GM23338 (cell line): ENCODE data around the gene GRIN2A. TPM values are rescaled to one million over a fixed set of nuclear protein-coding genes. Genes with fewer than 3 reads are reported as not detected.

Experiments
- ATAC-seq: fragments of 200-7000 bp; cut with Tn5 transposase; 3 replicates; pipeline ENCODE4 v1.9.1; 2020
- DNase-seq: peaks from one replicate; pipeline ENCODE4 v3.0.0-alpha.2; 2015; ENCODE audit warnings: low spot score
- H2AFZ ChIP-seq: fragments of 200-600 bp; sonication (generic); 2 replicates; pipeline ENCODE4 v1.8.0; 2016; ENCODE audit warnings: antibody characterized with exemption, mild to moderate bottlenecking, moderate library complexity
- H3F3A ChIP-seq: fragments of 200-600 bp; sonication (generic); replicated peaks from 2 replicates; pipeline ENCODE4 v1.8.0; 2017; ENCODE audit warnings: antibody characterized with exemption, mixed run types, low read depth
- H3K27ac ChIP-seq: fragments of 200-600 bp; sonication (generic); 2 replicates; pipeline ENCODE4 v1.6.1; 2016; ENCODE audit warnings: low read depth
- H3K27me3 ChIP-seq: fragments of 200-600 bp; sonication (generic); 2 replicates; pipeline ENCODE4 v1.8.0; 2016; ENCODE audit warnings: mild to moderate bottlenecking, mixed run types, moderate library complexity; ENCODE audit not compliant: insufficient read depth
- H3K36me3 ChIP-seq: fragments of 200-600 bp; sonication (generic); 2 replicates; pipeline ENCODE4 v1.8.0; 2016; ENCODE audit warnings: mild to moderate bottlenecking; ENCODE audit not compliant: insufficient read depth
- H3K4me1 ChIP-seq: fragments of 200-600 bp; sonication (generic); 2 replicates; pipeline ENCODE4 v1.8.0; 2016; ENCODE audit warnings: mild to moderate bottlenecking, moderate library complexity; ENCODE audit not compliant: insufficient read depth
- H3K4me2 ChIP-seq: fragments of 200-600 bp; sonication (generic); 2 replicates; pipeline ENCODE4 v1.7.1; 2017; ENCODE audit warnings: mixed run types
- H3K4me3 ChIP-seq: fragments of 200-600 bp; sonication (generic); 2 replicates; pipeline ENCODE4 v1.6.1; 2016; ENCODE audit warnings: mixed run types
- H3K79me2 ChIP-seq: fragments of 200-600 bp; sonication (generic); replicated peaks from 2 replicates; pipeline ENCODE4 v1.8.0; 2017; ENCODE audit warnings: mild to moderate bottlenecking; ENCODE audit not compliant: insufficient read depth
- H3K9me2 ChIP-seq: fragments of 200-600 bp; sonication (generic); 2 replicates; pipeline ENCODE4 v1.8.0; 2017; ENCODE audit not compliant: insufficient read depth
- H4K20me1 ChIP-seq: fragments of 200-600 bp; sonication (generic); replicated peaks from 2 replicates; pipeline ENCODE4 v1.8.0; 2017; ENCODE audit warnings: mild to moderate bottlenecking; ENCODE audit not compliant: insufficient read depth
- H3K27ac Mint-ChIP-seq: 2 replicates; pipeline ENCODE4 v1.8.0; 2020; ENCODE audit warnings: inconsistent platforms, mild to moderate bottlenecking, moderate library complexity, mixed read lengths
- H3K27me3 Mint-ChIP-seq: 3 replicates; pipeline ENCODE4 v1.8.0; 2022; ENCODE audit warnings: low read depth, mild to moderate bottlenecking, moderate library complexity, mixed read lengths, inconsistent platforms; ENCODE audit not compliant: insufficient read depth, poor library complexity
- H3K36me3 Mint-ChIP-seq: 3 replicates; pipeline ENCODE4 v1.8.0; 2021; ENCODE audit warnings: low read depth, mild to moderate bottlenecking, inconsistent platforms, moderate library complexity, mixed read lengths
- H3K4me1 Mint-ChIP-seq: 3 replicates; pipeline ENCODE4 v1.8.0; 2020; ENCODE audit warnings: mild to moderate bottlenecking, inconsistent platforms, mixed read lengths
- H3K4me3 Mint-ChIP-seq: 3 replicates; pipeline ENCODE4 v1.8.0; 2021; ENCODE audit warnings: moderate library complexity, mild to moderate bottlenecking, inconsistent platforms, mixed read lengths
- H3K9me3 Mint-ChIP-seq: 3 replicates; pipeline ENCODE4 v1.8.0; 2020; ENCODE audit warnings: moderate library complexity, mild to moderate bottlenecking, inconsistent platforms, mixed read lengths
- ETS1 ChIP-seq: IDR thresholded peaks from 2 replicates; pipeline ENCODE4 v1.6.1; 2016; ENCODE audit warnings: antibody characterized with exemption
- EZH2 ChIP-seq: fragments of 200-600 bp; sonication (generic); IDR thresholded peaks from one replicate; pipeline ENCODE4 v1.8.0; 2017; ENCODE audit warnings: antibody characterized with exemption, mild to moderate bottlenecking, low read depth; ENCODE audit not compliant: unreplicated experiment
- EZH2phosphoT487 ChIP-seq: fragments of 200-600 bp; sonication (generic); IDR thresholded peaks from one replicate; pipeline ENCODE4 v1.8.1; 2018; ENCODE audit warnings: antibody characterized with exemption; ENCODE audit not compliant: unreplicated experiment
- JUNB ChIP-seq: IDR thresholded peaks from one replicate; pipeline ENCODE4 v1.6.1; 2016; ENCODE audit warnings: antibody characterized with exemption; ENCODE audit not compliant: unreplicated experiment
- NANOG ChIP-seq: IDR thresholded peaks from 2 replicates; pipeline ENCODE4 v1.6.1; 2016; ENCODE audit warnings: antibody characterized with exemption, borderline replicate concordance
- POLR2AphosphoS5 ChIP-seq: IDR thresholded peaks from 2 replicates; pipeline ENCODE4 v1.6.1; 2016; ENCODE audit warnings: antibody characterized with exemption, low read depth
- STAT1 ChIP-seq: IDR thresholded peaks from one replicate; pipeline ENCODE4 v1.6.1; 2016; ENCODE audit warnings: antibody characterized with exemption; ENCODE audit not compliant: unreplicated experiment
- ZNF114 ChIP-seq: fragments of 250-450 bp; sonication (Bioruptor Pico); IDR thresholded peaks from 2 replicates; pipeline ENCODE4 v1.5.0; 2020; ENCODE audit warnings: mild to moderate bottlenecking, moderate library complexity
- ZNF331 ChIP-seq: fragments of 250-450 bp; sonication (Bioruptor Pico); IDR thresholded peaks from 2 replicates; pipeline ENCODE4 v1.5.0; 2020; ENCODE audit warnings: low read depth, mild to moderate bottlenecking, moderate library complexity
- polyA plus RNA-seq: library from polyadenylated mRNA; unstranded; fragments of >200 nt; fragmentation: Nextera tagmentation; extraction: Ambion mirVana; gene quantifications from 2 replicates; pipeline ENCODE4 v1.2.1, GENCODE V29; 2016
- total RNA-seq: library from RNA; depleted of rRNA; stranded (reverse); fragments of >200 nt; shearing (Covaris generic); gene quantifications from 2 replicates; pipeline ENCODE4 v1.2.3, GENCODE V29; 2014
- TF ChIP-seq, protein P1 (sequence below), 2 experiments: fragments of 200-600 bp in 1 of 2; sonication (generic) in 1 of 2; conservative IDR thresholded peaks; 2 replicates each; pipeline versions ENCODE4 v1.5.1 to v1.6.1; 2016 to 2017; ENCODE audit warnings: antibody characterized with exemption in 2 of 2, low read depth in 2 of 2, mild to moderate bottlenecking in 2 of 2, moderate library complexity in 1 of 2
- TF ChIP-seq, protein P2 (sequence below): fragments of 250-450 bp; sonication (Bioruptor Pico); IDR thresholded peaks from 2 replicates; pipeline ENCODE4 v1.5.0; 2020; ENCODE audit warnings: mild to moderate bottlenecking, moderate library complexity

GRIN2A gene
- total and polyA plus RNA-seq, 2 experiments from 2014 or later = 0.89 to 5.1 TPM

DNA sequence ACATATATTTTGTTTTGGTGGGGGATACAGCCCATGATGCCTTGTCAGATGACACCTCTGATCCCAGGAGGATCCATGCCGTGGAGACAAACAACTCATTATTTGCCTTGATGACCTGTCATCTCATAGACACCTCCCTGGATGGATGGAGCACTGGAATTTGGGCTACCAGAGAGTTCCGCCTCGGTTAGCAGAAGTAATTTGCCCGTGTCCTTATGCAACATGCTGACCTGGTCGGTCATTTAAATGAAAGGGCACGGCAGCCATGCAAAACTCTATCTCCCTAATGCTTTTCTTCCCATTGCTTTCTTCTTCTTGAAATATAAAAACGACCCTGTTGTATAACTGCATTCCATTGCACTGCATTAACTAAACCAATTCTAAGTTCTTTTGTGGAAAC is 145.3 kb downstream of the GRIN2A start (continued):
- no peak for TF ChIP-seq EZH2phosphoT487
- TF ChIP-seq, protein P1, sequence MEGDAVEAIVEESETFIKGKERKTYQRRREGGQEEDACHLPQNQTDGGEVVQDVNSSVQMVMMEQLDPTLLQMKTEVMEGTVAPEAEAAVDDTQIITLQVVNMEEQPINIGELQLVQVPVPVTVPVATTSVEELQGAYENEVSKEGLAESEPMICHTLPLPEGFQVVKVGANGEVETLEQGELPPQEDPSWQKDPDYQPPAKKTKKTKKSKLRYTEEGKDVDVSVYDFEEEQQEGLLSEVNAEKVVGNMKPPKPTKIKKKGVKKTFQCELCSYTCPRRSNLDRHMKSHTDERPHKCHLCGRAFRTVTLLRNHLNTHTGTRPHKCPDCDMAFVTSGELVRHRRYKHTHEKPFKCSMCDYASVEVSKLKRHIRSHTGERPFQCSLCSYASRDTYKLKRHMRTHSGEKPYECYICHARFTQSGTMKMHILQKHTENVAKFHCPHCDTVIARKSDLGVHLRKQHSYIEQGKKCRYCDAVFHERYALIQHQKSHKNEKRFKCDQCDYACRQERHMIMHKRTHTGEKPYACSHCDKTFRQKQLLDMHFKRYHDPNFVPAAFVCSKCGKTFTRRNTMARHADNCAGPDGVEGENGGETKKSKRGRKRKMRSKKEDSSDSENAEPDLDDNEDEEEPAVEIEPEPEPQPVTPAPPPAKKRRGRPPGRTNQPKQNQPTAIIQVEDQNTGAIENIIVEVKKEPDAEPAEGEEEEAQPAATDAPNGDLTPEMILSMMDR (conservative IDR thresholded peaks at IDR 0.05; ENCODE audit: low read depth in 2 of 2) = no peak

- H3K4me1 ChIP-seq = peaks cover 4% of the 10 kb centered on the region; the same call in 1 of the 2 replicates
- DNase-seq = no peak
- no peak overlapping the region for H3K4me3 ChIP-seq
- H3K4me3 Mint-ChIP-seq = no peak overlapping the region
- H3K4me2 ChIP-seq = no peak overlapping the region
- H3K36me3 ChIP-seq = no peaks in the 10 kb centered on the region
- no peak overlapping the region for H2AFZ ChIP-seq
- H3K27ac ChIP-seq = no peak overlapping the region
- H3K4me1 Mint-ChIP-seq = peaks cover 10% of the 10 kb centered on the region; the same call in 2 of the 3 replicates
- TF ChIP-seq ZNF114 (no peak), ETS1 (no peak), EZH2 (no peak), POLR2AphosphoS5 (no peak), EZH2phosphoT487 (no peak), STAT1 (no peak), JUNB (no peak), NANOG (no peak), ZNF331 (CRISPR knock-in tag) (no peak)
- TF ChIP-seq, protein P2, sequence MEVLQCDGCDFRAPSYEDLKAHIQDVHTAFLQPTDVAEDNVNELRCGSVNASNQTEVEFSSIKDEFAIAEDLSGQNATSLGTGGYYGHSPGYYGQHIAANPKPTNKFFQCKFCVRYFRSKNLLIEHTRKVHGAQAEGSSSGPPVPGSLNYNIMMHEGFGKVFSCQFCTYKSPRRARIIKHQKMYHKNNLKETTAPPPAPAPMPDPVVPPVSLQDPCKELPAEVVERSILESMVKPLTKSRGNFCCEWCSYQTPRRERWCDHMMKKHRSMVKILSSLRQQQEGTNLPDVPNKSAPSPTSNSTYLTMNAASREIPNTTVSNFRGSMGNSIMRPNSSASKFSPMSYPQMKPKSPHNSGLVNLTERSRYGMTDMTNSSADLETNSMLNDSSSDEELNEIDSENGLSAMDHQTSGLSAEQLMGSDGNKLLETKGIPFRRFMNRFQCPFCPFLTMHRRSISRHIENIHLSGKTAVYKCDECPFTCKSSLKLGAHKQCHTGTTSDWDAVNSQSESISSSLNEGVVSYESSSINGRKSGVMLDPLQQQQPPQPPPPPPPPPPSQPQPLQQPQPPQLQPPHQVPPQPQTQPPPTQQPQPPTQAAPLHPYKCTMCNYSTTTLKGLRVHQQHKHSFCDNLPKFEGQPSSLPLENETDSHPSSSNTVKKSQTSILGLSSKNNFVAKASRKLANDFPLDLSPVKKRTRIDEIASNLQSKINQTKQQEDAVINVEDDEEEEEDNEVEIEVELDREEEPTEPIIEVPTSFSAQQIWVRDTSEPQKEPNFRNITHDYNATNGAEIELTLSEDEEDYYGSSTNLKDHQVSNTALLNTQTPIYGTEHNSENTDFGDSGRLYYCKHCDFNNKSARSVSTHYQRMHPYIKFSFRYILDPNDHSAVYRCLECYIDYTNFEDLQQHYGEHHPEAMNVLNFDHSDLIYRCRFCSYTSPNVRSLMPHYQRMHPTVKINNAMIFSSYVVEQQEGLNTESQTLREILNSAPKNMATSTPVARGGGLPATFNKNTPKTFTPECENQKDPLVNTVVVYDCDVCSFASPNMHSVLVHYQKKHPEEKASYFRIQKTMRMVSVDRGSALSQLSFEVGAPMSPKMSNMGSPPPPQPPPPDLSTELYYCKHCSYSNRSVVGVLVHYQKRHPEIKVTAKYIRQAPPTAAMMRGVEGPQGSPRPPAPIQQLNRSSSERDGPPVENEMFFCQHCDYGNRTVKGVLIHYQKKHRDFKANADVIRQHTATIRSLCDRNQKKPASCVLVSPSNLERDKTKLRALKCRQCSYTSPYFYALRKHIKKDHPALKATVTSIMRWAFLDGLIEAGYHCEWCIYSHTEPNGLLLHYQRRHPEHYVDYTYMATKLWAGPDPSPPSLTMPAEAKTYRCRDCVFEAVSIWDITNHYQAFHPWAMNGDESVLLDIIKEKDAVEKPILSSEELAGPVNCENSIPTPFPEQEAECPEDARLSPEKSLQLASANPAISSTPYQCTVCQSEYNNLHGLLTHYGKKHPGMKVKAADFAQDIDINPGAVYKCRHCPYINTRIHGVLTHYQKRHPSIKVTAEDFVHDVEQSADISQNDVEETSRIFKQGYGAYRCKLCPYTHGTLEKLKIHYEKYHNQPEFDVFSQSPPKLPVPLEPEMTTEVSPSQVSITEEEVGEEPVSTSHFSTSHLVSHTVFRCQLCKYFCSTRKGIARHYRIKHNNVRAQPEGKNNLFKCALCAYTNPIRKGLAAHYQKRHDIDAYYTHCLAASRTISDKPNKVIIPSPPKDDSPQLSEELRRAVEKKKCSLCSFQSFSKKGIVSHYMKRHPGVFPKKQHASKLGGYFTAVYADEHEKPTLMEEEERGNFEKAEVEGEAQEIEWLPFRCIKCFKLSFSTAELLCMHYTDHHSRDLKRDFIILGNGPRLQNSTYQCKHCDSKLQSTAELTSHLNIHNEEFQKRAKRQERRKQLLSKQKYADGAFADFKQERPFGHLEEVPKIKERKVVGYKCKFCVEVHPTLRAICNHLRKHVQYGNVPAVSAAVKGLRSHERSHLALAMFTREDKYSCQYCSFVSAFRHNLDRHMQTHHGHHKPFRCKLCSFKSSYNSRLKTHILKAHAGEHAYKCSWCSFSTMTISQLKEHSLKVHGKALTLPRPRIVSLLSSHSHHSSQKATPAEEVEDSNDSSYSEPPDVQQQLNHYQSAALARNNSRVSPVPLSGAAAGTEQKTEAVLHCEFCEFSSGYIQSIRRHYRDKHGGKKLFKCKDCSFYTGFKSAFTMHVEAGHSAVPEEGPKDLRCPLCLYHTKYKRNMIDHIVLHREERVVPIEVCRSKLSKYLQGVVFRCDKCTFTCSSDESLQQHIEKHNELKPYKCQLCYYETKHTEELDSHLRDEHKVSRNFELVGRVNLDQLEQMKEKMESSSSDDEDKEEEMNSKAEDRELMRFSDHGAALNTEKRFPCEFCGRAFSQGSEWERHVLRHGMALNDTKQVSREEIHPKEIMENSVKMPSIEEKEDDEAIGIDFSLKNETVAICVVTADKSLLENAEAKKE (CRISPR knock-in tag) = no peak
- TF ChIP-seq, protein P1 (conservative IDR thresholded peaks at IDR 0.05; ENCODE audit: low read depth in 2 of 2) = no peak
- no peaks in the 10 kb centered on the region for H3K36me3 Mint-ChIP-seq
- no peak overlapping the region for H3K27ac Mint-ChIP-seq
- 0 out of 2 replicates have a peak, but pooled peaks cover 5% of the 10 kb centered on the region for H3K9me2 ChIP-seq
- no peaks in the 10 kb centered on the region; the same call in 2 of the 3 replicates for H3K9me3 Mint-ChIP-seq
- no peaks in the 10 kb centered on the region for H4K20me1 ChIP-seq
- H3K79me2 ChIP-seq = no peaks in the 10 kb centered on the region
- ATAC-seq = no peak
- no peaks in the 10 kb centered on the region for H3K27me3 Mint-ChIP-seq
- no peaks in the 10 kb centered on the region for H3K27me3 ChIP-seq
- H3F3A ChIP-seq = no peaks in the 10 kb centered on the region
Measured at GRCh38 chr16:10033556-10033955, 148.7 kb downstream of the GRIN2A start.
